ENCODE data around the gene ASIC2. TPM values are rescaled to one million over a fixed set of nuclear protein-coding genes. Genes with fewer than 3 reads are reported as not detected.

ASIC2 gene
- total and polyA plus RNA-seq, 2 experiments from 2014 or later = 0.52 to 2.8 TPM

GRCh38 chr17:33318241-33318640 lies 25.1 kb upstream of the ASIC2 start:
- Histone ChIP-seq H4K20me1 (replicated peaks; ENCODE audit: insufficient read depth) (no peaks in the 10 kb centered on the region; the same call in 1 of the 2 replicates), H2AFZ (no peak overlapping the region), H3K27ac (ENCODE audit: low read depth) (no peak overlapping the region), H3K79me2 (replicated peaks; ENCODE audit: insufficient read depth) (no peaks in the 10 kb centered on the region), H3K4me2 (no peak overlapping the region), H3K9me2 (ENCODE audit: insufficient read depth) (no peaks in the 10 kb centered on the region), H3F3A (replicated peaks; ENCODE audit: low read depth) (no peaks in the 10 kb centered on the region), H3K36me3 (ENCODE audit: insufficient read depth) (no peaks in the 10 kb centered on the region), H3K4me3 (no peak overlapping the region), H3K4me1 (ENCODE audit: insufficient read depth) (no peaks in the 10 kb centered on the region), H3K27me3 (ENCODE audit: insufficient read depth) (no peaks in the 10 kb centered on the region)
- no peak overlapping the region for H3K27ac Mint-ChIP-seq
- TF ChIP-seq REST (IDR thresholded peaks at IDR 0.05; ENCODE audit: unreplicated experiment) (no peak), CREB1 (CRISPR knock-in tag; IDR thresholded peaks at IDR 0.05; ENCODE audit: low read depth) (no peak), ZNF462 (CRISPR knock-in tag; IDR thresholded peaks at IDR 0.05) (no peak), POLR2AphosphoS5 (IDR thresholded peaks at IDR 0.05; ENCODE audit: low read depth) (no peak), EZH2 (IDR thresholded peaks at IDR 0.05; ENCODE audit: low read depth, unreplicated experiment) (no peak), EZH2phosphoT487 (IDR thresholded peaks at IDR 0.05; ENCODE audit: unreplicated experiment) (no peak), ZNF331 (CRISPR knock-in tag; IDR thresholded peaks at IDR 0.05; ENCODE audit: low read depth) (no peak), JUNB (IDR thresholded peaks at IDR 0.05; ENCODE audit: unreplicated experiment) (no peak)
- H3K9me3 Mint-ChIP-seq = no peaks in the 10 kb centered on the region; the same call in 2 of the 3 replicates
- ATAC-seq (no peak), DNase-seq (ENCODE audit: low spot score) (no peak)
- peaks cover 7% of the 10 kb centered on the region for H3K4me1 Mint-ChIP-seq
- no peak overlapping the region for H3K4me3 Mint-ChIP-seq
- peaks cover 4% of the 10 kb centered on the region for H3K27me3 Mint-ChIP-seq (ENCODE audit: insufficient read depth, low read depth, poor library complexity)
- no peaks in the 10 kb centered on the region for H3K36me3 Mint-ChIP-seq (ENCODE audit: low read depth)
